GM18505 (cell line): ENCODE results near the gene WDR55.
A peak's percentile ranks its signal among the peaks of the same experiment; 100 is the strongest.
"Not testable (repeated sequence)": the region's sequence is repeated elsewhere in the genome, so short reads cannot be mapped to it uniquely, and the experiment has no call there.

Source experiments
- ATAC-seq: cut with Tn5 transposase; IDR thresholded peaks from one replicate; pipeline ENCODE4 v1.9.1; 2021; ENCODE audit not compliant: unreplicated experiment
- POLR2A ChIP-seq: IDR thresholded peaks from 4 replicates; pipeline ENCODE4 v1.6.1; 2011; ENCODE audit warnings: borderline replicate concordance; ENCODE audit not compliant: insufficient read depth, insufficient read length; ENCODE audit errors: extremely low read depth

Gene WDR55

GRCh38 chr5:140635291-140636257, 29.1 kb upstream of the WDR55 start:
- ATAC-seq = no peak
- no peak for TF ChIP-seq POLR2A

GRCh38 chr5:140637371-140638100, 27.2 kb upstream of the WDR55 start:
- no peak for TF ChIP-seq POLR2A
- no peak for ATAC-seq

GRCh38 chr5:140638898-140639147, 25.9 kb upstream of the WDR55 start:
- not testable (repeated sequence) for ATAC-seq

- peak; percentile 81 for TF ChIP-seq POLR2A
- ATAC-seq = peak; percentile 95
Observed at GRCh38 chr5:140639148-140639981, 25.3 kb upstream of the WDR55 start, which contains the start of gene TMCO6. Gene TMCO6, plus strand, starts transcription at chr5:140639451. Its CDS starts 77 bp downstream, at chr5:140639528.

- no peak for TF ChIP-seq POLR2A
- no peak for ATAC-seq
Observed at GRCh38 chr5:140641716-140642115, 23.0 kb upstream of the WDR55 start.

GRCh38 chr5:140642718-140643117, 22.0 kb upstream of the WDR55 start:
- TF ChIP-seq POLR2A = no peak
- ATAC-seq = no peak

GRCh38 chr5:140647042-140647419, 17.7 kb upstream of the WDR55 start:
- ATAC-seq = no peak

GRCh38 chr5:140658870-140659269, 5.8 kb upstream of the WDR55 start:
- TF ChIP-seq POLR2A = no peak
- no peak for ATAC-seq

More at GRCh38 chr5:140647042-140647419, 17.7 kb upstream of the WDR55 start:
- TF ChIP-seq POLR2A = no peak

- not testable (repeated sequence) for ATAC-seq
Observed at GRCh38 chr5:140660371-140660770, 4.3 kb upstream of the WDR55 start.

- ATAC-seq = no peak
Observed at GRCh38 chr5:140664030-140664358, 710 bp upstream of the WDR55 start.

GRCh38 chr5:140671035-140671434, 6.3 kb downstream of the WDR55 start:
- ATAC-seq = not testable (repeated sequence)

More at GRCh38 chr5:140664030-140664358, 710 bp upstream of the WDR55 start:
- TF ChIP-seq POLR2A = no peak

- TF ChIP-seq POLR2A = no peak
- ATAC-seq = no peak
Observed at GRCh38 chr5:140671472-140672125, 6.9 kb downstream of the WDR55 start.
